Measurements from ENCODE around the gene S1PR2. TPM values are rescaled to one million over a fixed set of nuclear protein-coding genes. Genes with fewer than 3 reads are reported as not detected.
A peak's percentile ranks its signal among the peaks of the same experiment; 100 is the strongest.

S1PR2 gene
- total RNA-seq, 1 donor from 2014 or later, result 15.4 TPM

- no peaks in the 10 kb centered on the region for H3K27me3 Mint-ChIP-seq (ENCODE audit: insufficient read depth)
- no peaks in the 10 kb centered on the region for H3K9me3 Mint-ChIP-seq
- no peak for DNase-seq (ENCODE audit: low spot score)
- peaks cover 18% of the 10 kb centered on the region for H3K4me1 Mint-ChIP-seq (ENCODE audit: low read depth)
- H3K36me3 Mint-ChIP-seq (ENCODE audit: low read depth), result peaks cover 2% of the 10 kb centered on the region
- no peak overlapping the region for H3K4me3 Mint-ChIP-seq
- intact Hi-C loops (cut with micrococcal nuclease), result no loop called here
- H3K27ac Mint-ChIP-seq, result peak overlapping the region; percentile 3
Measured at GRCh38 chr19:10266706-10267105, 35.6 kb upstream of the S1PR2 start.

- H3K36me3 Mint-ChIP-seq (ENCODE audit: low read depth), result peaks cover 11% of the 10 kb centered on the region
- no peak overlapping the region for H3K4me3 Mint-ChIP-seq
- peaks cover 16% of the 10 kb centered on the region for H3K4me1 Mint-ChIP-seq (ENCODE audit: low read depth)
- H3K27ac Mint-ChIP-seq, result no peak overlapping the region
- DNase-seq (ENCODE audit: low spot score), result no peak
- intact Hi-C loops (cut with micrococcal nuclease), result no loop called here
- H3K9me3 Mint-ChIP-seq, result no peaks in the 10 kb centered on the region
- no peaks in the 10 kb centered on the region for H3K27me3 Mint-ChIP-seq (ENCODE audit: insufficient read depth)
Measured at GRCh38 chr19:10262771-10263170, 31.6 kb upstream of the S1PR2 start.

- Mint-ChIP-seq H3K27me3 (ENCODE audit: insufficient read depth) (no peaks in the 10 kb centered on the region), H3K27ac (peak overlapping the region; percentile 93), H3K36me3 (ENCODE audit: low read depth) (peaks cover 28% of the 10 kb centered on the region), H3K9me3 (no peaks in the 10 kb centered on the region), H3K4me3 (peak overlapping the region; percentile 68), H3K4me1 (ENCODE audit: low read depth) (peaks cover 21% of the 10 kb centered on the region)
- intact Hi-C loops (cut with micrococcal nuclease), result loop anchor here (1.0 to 2.0 kb wide), 2 partner anchors 9 to 121 kb away; partner anchors contain the start of gene TYK2
- DNase-seq (ENCODE audit: low spot score), result peak; percentile 54
Measured at GRCh38 chr19:10260141-10260584, 29.0 kb upstream of the S1PR2 start.

GRCh38 chr19:10259162-10259905, 28.2 kb upstream of the S1PR2 start:
- H3K27ac Mint-ChIP-seq, result peak overlapping the region; percentile 93
- DNase-seq (ENCODE audit: low spot score), result peak; percentile 87
- peak overlapping the region; percentile 68 for H3K4me3 Mint-ChIP-seq
- H3K4me1 Mint-ChIP-seq (ENCODE audit: low read depth), result peaks cover 21% of the 10 kb centered on the region
- H3K36me3 Mint-ChIP-seq (ENCODE audit: low read depth), result peaks cover 30% of the 10 kb centered on the region
- intact Hi-C loops (cut with micrococcal nuclease), result loop anchor here (1.0 kb wide), 1 partner anchor 130 kb away; no protein-coding TSS in a partner anchor
- no peaks in the 10 kb centered on the region for H3K27me3 Mint-ChIP-seq (ENCODE audit: insufficient read depth)
- no peaks in the 10 kb centered on the region for H3K9me3 Mint-ChIP-seq

GRCh38 chr19:10258080-10258710, 27.1 kb upstream of the S1PR2 start:
- H3K4me1 Mint-ChIP-seq (ENCODE audit: low read depth), result peaks cover 29% of the 10 kb centered on the region
- H3K27ac Mint-ChIP-seq, result no peak overlapping the region
- peaks cover 37% of the 10 kb centered on the region for H3K36me3 Mint-ChIP-seq (ENCODE audit: low read depth)
- H3K9me3 Mint-ChIP-seq, result no peaks in the 10 kb centered on the region
- intact Hi-C loops (cut with micrococcal nuclease), result no loop called here
- no peak overlapping the region for H3K4me3 Mint-ChIP-seq
- DNase-seq (ENCODE audit: low spot score), result no peak
- H3K27me3 Mint-ChIP-seq (ENCODE audit: insufficient read depth), result no peaks in the 10 kb centered on the region

- intact Hi-C loops (cut with micrococcal nuclease), result no loop called here
- Mint-ChIP-seq H3K4me1 (ENCODE audit: low read depth) (peaks cover 35% of the 10 kb centered on the region), H3K36me3 (ENCODE audit: low read depth) (peaks cover 37% of the 10 kb centered on the region)
Measured at GRCh38 chr19:10256970-10257615, 26.0 kb upstream of the S1PR2 start.

GRCh38 chr19:10256551-10256950, 25.4 kb upstream of the S1PR2 start:
- no peaks in the 10 kb centered on the region for H3K27me3 Mint-ChIP-seq (ENCODE audit: insufficient read depth)
- H3K27ac Mint-ChIP-seq, result no peak overlapping the region
- peaks cover 39% of the 10 kb centered on the region for H3K36me3 Mint-ChIP-seq (ENCODE audit: low read depth)
- DNase-seq (ENCODE audit: low spot score), result no peak
- H3K4me3 Mint-ChIP-seq, result no peak overlapping the region
- peaks cover 32% of the 10 kb centered on the region for H3K4me1 Mint-ChIP-seq (ENCODE audit: low read depth)
- intact Hi-C loops (cut with micrococcal nuclease), result no loop called here
- no peaks in the 10 kb centered on the region for H3K9me3 Mint-ChIP-seq

More at GRCh38 chr19:10256970-10257615, 26.0 kb upstream of the S1PR2 start:
- DNase-seq (ENCODE audit: low spot score), result no peak
- Mint-ChIP-seq H3K4me3 (no peak overlapping the region), H3K27me3 (ENCODE audit: insufficient read depth) (no peaks in the 10 kb centered on the region), H3K9me3 (no peaks in the 10 kb centered on the region), H3K27ac (no peak overlapping the region)

- Mint-ChIP-seq H3K4me1 (ENCODE audit: low read depth) (peaks cover 26% of the 10 kb centered on the region), H3K4me3 (no peak overlapping the region), H3K27ac (no peak overlapping the region), H3K36me3 (ENCODE audit: low read depth) (peaks cover 39% of the 10 kb centered on the region), H3K9me3 (no peaks in the 10 kb centered on the region), H3K27me3 (ENCODE audit: insufficient read depth) (no peaks in the 10 kb centered on the region)
- intact Hi-C loops (cut with micrococcal nuclease), result no loop called here
- DNase-seq (ENCODE audit: low spot score), result no peak
Measured at GRCh38 chr19:10255358-10255757, 24.2 kb upstream of the S1PR2 start.

GRCh38 chr19:10254244-10254643, 23.1 kb upstream of the S1PR2 start:
- H3K9me3 Mint-ChIP-seq, result no peaks in the 10 kb centered on the region
- no peaks in the 10 kb centered on the region for H3K27me3 Mint-ChIP-seq (ENCODE audit: insufficient read depth)
- intact Hi-C loops (cut with micrococcal nuclease), result no loop called here
- peaks cover 19% of the 10 kb centered on the region for H3K4me1 Mint-ChIP-seq (ENCODE audit: low read depth)
- DNase-seq (ENCODE audit: low spot score), result no peak
- H3K27ac Mint-ChIP-seq, result peak overlapping the region; percentile 23
- peak overlapping the region; percentile 58 for H3K4me3 Mint-ChIP-seq
- H3K36me3 Mint-ChIP-seq (ENCODE audit: low read depth), result peaks cover 34% of the 10 kb centered on the region

GRCh38 chr19:10252707-10253106, 21.6 kb upstream of the S1PR2 start:
- peaks cover 27% of the 10 kb centered on the region for H3K36me3 Mint-ChIP-seq (ENCODE audit: low read depth)
- peak overlapping the region; percentile 96 for H3K27ac Mint-ChIP-seq

GRCh38 chr19:10251792-10252694, 20.9 kb upstream of the S1PR2 start, which contains the start of gene MRPL4:
TSS of gene MRPL4 (plus strand) at chr19:10252214. CDS start at chr19:10252254, 40 bp downstream.
- Mint-ChIP-seq H3K4me1 (ENCODE audit: low read depth) (peaks cover 19% of the 10 kb centered on the region), H3K9me3 (no peaks in the 10 kb centered on the region)

More at GRCh38 chr19:10252707-10253106, 21.6 kb upstream of the S1PR2 start:
- Mint-ChIP-seq H3K4me3 (peak overlapping the region; percentile 95), H3K27me3 (ENCODE audit: insufficient read depth) (no peaks in the 10 kb centered on the region), H3K9me3 (no peaks in the 10 kb centered on the region), H3K4me1 (ENCODE audit: low read depth) (peaks cover 19% of the 10 kb centered on the region)
- no peak for DNase-seq (ENCODE audit: low spot score)
- intact Hi-C loops (cut with micrococcal nuclease), result no loop called here

GRCh38 chr19:10246511-10246910, 15.4 kb upstream of the S1PR2 start:
- DNase-seq (ENCODE audit: low spot score), result no peak
- no peaks in the 10 kb centered on the region for H3K9me3 Mint-ChIP-seq
- intact Hi-C loops (cut with micrococcal nuclease), result no loop called here
- no peaks in the 10 kb centered on the region for H3K4me1 Mint-ChIP-seq (ENCODE audit: low read depth)
- no peak overlapping the region for H3K4me3 Mint-ChIP-seq
- H3K27me3 Mint-ChIP-seq (ENCODE audit: insufficient read depth), result peaks cover 3% of the 10 kb centered on the region
- no peaks in the 10 kb centered on the region for H3K36me3 Mint-ChIP-seq (ENCODE audit: low read depth)
- H3K27ac Mint-ChIP-seq, result no peak overlapping the region

More at GRCh38 chr19:10251792-10252694, 20.9 kb upstream of the S1PR2 start, which contains the start of gene MRPL4:
- H3K27me3 Mint-ChIP-seq (ENCODE audit: insufficient read depth), result no peaks in the 10 kb centered on the region
- H3K36me3 Mint-ChIP-seq (ENCODE audit: low read depth), result peaks cover 20% of the 10 kb centered on the region
- intact Hi-C loops (cut with micrococcal nuclease), result loop anchor here (1.0 to 2.0 kb wide), 5 partner anchors 58 to 433 kb away; partner anchors contain the start of genes DNMT1 and FBXL12
- H3K27ac Mint-ChIP-seq, result peak within 1 kb of the TSS; percentile 96
- DNase-seq (ENCODE audit: low spot score), result peak; percentile 95
- H3K4me3 Mint-ChIP-seq, result peak within 1 kb of the TSS; percentile 95

Measured in activated T-helper 1 cell treated with anti-CD3 and anti-CD28 coated beads, Interleukin-12 subunit alpha, Interleukin-12 subunit beta, Interleukin-2, Interleukin-4 antibody, amounts not matched to agents 30 ng/mL and 10 ng/mL and 1 ng/mL, durations not matched to agents 14 hours and 24 hours and 36 hours (primary cell).